Pancreas (tissue), 10 donors: ENCODE results near the gene TM9SF3. TPM values are rescaled to one million over a fixed set of nuclear protein-coding genes. Genes with fewer than 3 reads are reported as not detected.

Source experiments
- ATAC-seq, 4 donors: fragments of 200-7000 bp; cut with Tn5 transposase; one replicate each; pipeline versions ENCODE4 v1.8.0 to v1.9.1; 2020; ENCODE audit warnings: mild to moderate bottlenecking in 4 of 4, moderate library complexity in 4 of 4
- DNase-seq, 6 donors: peaks; one replicate each; pipeline ENCODE4 v3.0.0-alpha.2; 2020
- FAIRE-seq: peaks from 2 replicates; lab custom pipeline; 2012; peaks lifted over from hg19 to GRCh38; lab: Jason Lieb, UNC
- H3K27ac ChIP-seq, 4 donors: fragments of 200-600 bp; sonication (generic); 1 replicate in 3 of 4; 2 replicates in 1 of 4; pipeline versions ENCODE4 v1.5.0 to v1.8.0; 2020
- H3K27me3 ChIP-seq, 4 donors: fragments of 200-600 bp; one replicate each; pipeline ENCODE4 v1.8.0; 2021
- H3K36me3 ChIP-seq, 3 donors: fragments of 200-600 bp; sonication (generic) in 1 of 3; one replicate each; pipeline versions ENCODE4 v1.5.0 to v1.8.0; 2020 to 2021
- H3K4me1 ChIP-seq, 3 donors: fragments of 200-600 bp; one replicate each; pipeline ENCODE4 v1.8.0; 2021
- H3K4me3 ChIP-seq, 4 donors: fragments of 200-600 bp; sonication (generic) in 2 of 4; one replicate each; pipeline versions ENCODE4 v1.5.0 to v1.8.0; 2020 to 2021
- H3K9me3 ChIP-seq, 4 donors: fragments of 200-600 bp; one replicate each; pipeline ENCODE4 v1.8.0; 2021
- CTCF ChIP-seq, 4 donors: fragments of 200-600 bp; sonication (generic) in 3 of 4; IDR thresholded peaks; one replicate each; pipeline versions ENCODE4 v1.5.0 to v1.8.0; 2021; ENCODE audit warnings: antibody characterized with exemption in 4 of 4
- WGBS, 2 donors: extraction: QIAGEN DNeasy Blood & Tissue Kit; methylation state at CpG; one replicate each; pipeline ENCODE4 v1.1.7; 2013; 5-methylcytosine and 5-hydroxymethylcytosine counted together
- intact Hi-C, 3 donors: fragments of 100-400 bp; cut with DNase I; formaldehyde crosslinking; loops; one replicate each; pipeline versions ENCODE4 v1.11.1 to v1.14.2; 2022
- polyA plus RNA-seq, 2 donors: library from polyadenylated mRNA; stranded (reverse); fragments of 200-250 nt; gene quantifications; one replicate each; pipeline ENCODE4 v1.2.3, GENCODE V29; 2013
- total RNA-seq, 6 donors: library from RNA; stranded (reverse); fragmentation: NEBNext Ultra II Directional in 4 of 6; extraction: Animal tissue kit (Norgen Biotek cat#: 25700) in 4 of 6; gene quantifications; one replicate each; pipeline versions ENCODE4 v1.2.1 to v1.2.4, GENCODE V29; 2021 to 2023
- donor health status: healthy with polysubstance abuse.
- donor health status: DM: no; HTN: no; CAD: no; lungs with moderate emphysema.
- donor health status: DM: no; HTN: no; CAD: no.
- donor health status: control.
- donor health status: control.
- donor health status: Bipolar disorder and iron deficiency.
- donor health status: DM: yes; HTN: yes; CAD: no.
- donor health status: DM: no; HTN: no; CAD: no.
- donor health status: DM: no; HTN: no; CAD: no.
- donor health status: DM: yes; HTN: yes; CAD: no.

The TM9SF3 gene
- total and polyA plus RNA-seq, 8 donors, result 15.5 to 110 (median 60.2) TPM

GRCh38 chr10:96482815-96483588 is 103.8 kb downstream of the TM9SF3 start:
- Histone ChIP-seq H3K27ac (no peak overlapping the region), H3K4me1 (no peaks in the 10 kb centered on the region), H3K4me3 (no peak overlapping the region), H3K27me3 (no peaks in the 10 kb centered on the region), H3K9me3 (no peaks in the 10 kb centered on the region), H3K36me3 (no peaks in the 10 kb centered on the region)
- FAIRE-seq, result no peak
- DNase-seq, result no peak
- ATAC-seq, result no peak
- WGBS, 2 donors, result 67 to 71% methylated on average over 4 of the region's 4 CpGs
- intact Hi-C loops, result no loop called here
- TF ChIP-seq CTCF (IDR thresholded peaks at IDR 0.05), result no peak

GRCh38 chr10:96478355-96478754 is 108.5 kb downstream of the TM9SF3 start:
- WGBS, 2 donors, result 75 to 77% methylated on average over 9 of the region's 9 CpGs
- intact Hi-C loops, result no loop called here
- Histone ChIP-seq H3K9me3 (no peaks in the 10 kb centered on the region), H3K36me3 (no peaks in the 10 kb centered on the region), H3K4me3 (no peak overlapping the region), H3K4me1 (no peaks in the 10 kb centered on the region), H3K27me3 (no peaks in the 10 kb centered on the region), H3K27ac (no peak overlapping the region)
- TF ChIP-seq CTCF (IDR thresholded peaks at IDR 0.05), result no peak
- DNase-seq, result no peak
- FAIRE-seq, result no peak
- ATAC-seq, result no peak

DNA sequence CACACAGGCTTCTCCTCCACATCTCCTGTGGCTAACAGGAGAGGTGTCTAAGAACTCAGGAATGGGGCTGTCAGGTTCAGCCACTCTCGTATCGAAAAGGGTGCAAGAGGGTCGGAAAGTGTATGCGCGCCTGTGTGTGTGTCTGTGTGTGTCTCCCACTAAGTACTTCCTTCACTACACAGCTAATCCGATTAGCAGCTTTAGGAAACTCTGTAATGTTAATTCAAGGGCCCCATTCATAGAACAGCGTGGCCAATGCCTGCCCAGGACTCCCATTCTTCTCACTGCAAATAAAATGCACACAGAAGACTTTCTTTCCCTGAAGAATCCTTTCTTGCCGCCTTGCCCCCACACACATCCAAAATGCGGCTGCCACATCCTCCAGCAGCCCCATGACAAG is 112.9 kb downstream of the TM9SF3 start:
- ATAC-seq (no peak), DNase-seq (no peak), FAIRE-seq (no peak)
- Histone ChIP-seq H3K27me3 (no peaks in the 10 kb centered on the region), H3K27ac (no peak overlapping the region), H3K36me3 (no peaks in the 10 kb centered on the region), H3K4me3 (no peak overlapping the region), H3K4me1 (no peaks in the 10 kb centered on the region), H3K9me3 (no peaks in the 10 kb centered on the region)
- 78 to 86% methylated on average over 9 of the region's 9 CpGs for WGBS, 2 donors
- no peak for TF ChIP-seq CTCF (IDR thresholded peaks at IDR 0.05)
- intact Hi-C loops, result no loop called here

DNA sequence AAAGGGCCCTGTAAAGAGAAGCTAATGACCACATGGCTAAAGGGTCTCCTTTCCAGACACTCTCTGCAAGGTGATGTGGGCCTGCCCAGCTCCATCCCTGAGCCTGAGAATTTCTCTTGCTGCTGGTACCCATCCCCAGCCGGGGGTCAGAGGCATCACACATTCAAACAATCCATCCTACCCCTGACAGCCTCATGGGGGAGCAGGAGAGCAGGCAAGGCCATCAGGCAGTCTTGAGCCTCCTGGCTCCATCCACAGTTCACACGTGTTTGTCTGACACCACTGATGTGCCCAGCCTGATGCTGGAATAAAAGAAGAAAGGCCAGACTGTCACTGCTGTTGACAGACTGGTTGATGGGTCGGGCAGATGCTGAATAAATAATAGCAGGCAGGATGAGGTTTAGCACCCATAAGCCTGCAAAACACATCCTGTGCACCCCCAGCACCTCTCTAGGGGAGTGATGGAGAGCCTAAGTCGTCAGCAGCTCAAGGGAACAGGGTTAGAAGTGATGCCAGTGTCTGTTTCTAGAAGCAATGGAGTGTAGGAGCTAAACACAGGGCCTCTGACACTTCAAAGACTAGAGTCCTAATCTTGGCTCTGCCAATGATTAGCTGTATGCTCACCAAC is 116.6 kb downstream of the TM9SF3 start:
- Histone ChIP-seq H3K27ac (no peak overlapping the region), H3K4me3 (no peak overlapping the region), H3K9me3 (no peaks in the 10 kb centered on the region), H3K36me3 (no peaks in the 10 kb centered on the region), H3K4me1 (no peaks in the 10 kb centered on the region), H3K27me3 (no peaks in the 10 kb centered on the region)
- intact Hi-C loops, result no loop called here
- FAIRE-seq, result no peak
- ATAC-seq, result peak in 3 of 4 donors; percentile 46 to 82 (median 77)
- TF ChIP-seq CTCF (IDR thresholded peaks at IDR 0.05), result peak in 2 of 4 donors; percentile 21 to 31
- DNase-seq, result peak in 2 of 6 donors; percentile 7 to 28
- 18 to 24% methylated on average over 4 of the region's 4 CpGs for WGBS, 2 donors

DNA sequence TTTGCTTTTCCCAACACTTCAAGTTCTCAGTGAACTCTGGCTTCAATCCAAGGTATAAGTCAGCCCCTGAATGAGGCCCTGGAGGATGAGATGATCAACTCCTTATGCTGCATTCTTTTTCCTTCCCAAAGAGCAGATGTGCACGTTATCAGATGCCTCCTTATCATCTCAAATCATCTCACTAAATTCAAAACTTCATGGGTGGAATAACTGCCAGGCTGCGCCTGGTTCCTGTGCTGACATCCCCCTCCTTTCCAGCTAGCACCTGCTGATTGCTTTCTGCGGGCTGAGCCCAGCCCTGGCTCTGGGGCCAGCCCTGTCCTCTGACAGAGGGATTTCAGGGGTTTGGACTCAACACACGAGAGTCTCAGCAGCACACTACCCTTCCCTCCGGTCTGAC is 118.0 kb downstream of the TM9SF3 start:
- Histone ChIP-seq H3K36me3 (no peaks in the 10 kb centered on the region), H3K27ac (no peak overlapping the region), H3K27me3 (no peaks in the 10 kb centered on the region), H3K4me1 (no peaks in the 10 kb centered on the region), H3K4me3 (no peak overlapping the region), H3K9me3 (no peaks in the 10 kb centered on the region)
- FAIRE-seq (no peak), DNase-seq (no peak), ATAC-seq (no peak)
- intact Hi-C loops, result no loop called here
- WGBS, 2 donors, result 60 to 73% methylated on average over 5 of the region's 5 CpGs
- TF ChIP-seq CTCF (IDR thresholded peaks at IDR 0.05), result no peak
